ENCODE data around the gene MROH2A.
A peak's percentile ranks its signal among the peaks of the same experiment; 100 is the strongest.

Gene MROH2A

GRCh38 chr2:233807215-233807865 is 29.2 kb downstream of the MROH2A start:
- Histone ChIP-seq H3K27me3 (ENCODE audit: insufficient read depth, low read length) (no peaks in the 10 kb centered on the region), H2AFZ (ENCODE audit: insufficient read depth, low read length, poor library complexity) (no peak overlapping the region), H2BK5ac (ENCODE audit: low read depth, low read length, poor library complexity) (no peak overlapping the region), H3K27ac (ENCODE audit: low read depth, low read length) (no peak overlapping the region), H3K18ac (ENCODE audit: low read length) (no peak overlapping the region), H3K4me2 (ENCODE audit: low read length) (no peak overlapping the region), H3K4ac (ENCODE audit: low read depth, low read length) (no peak overlapping the region), H3K79me2 (ENCODE audit: control insufficient read depth, insufficient read depth, low read length, poor library complexity) (no peaks in the 10 kb centered on the region), H2BK12ac (ENCODE audit: low read length) (no peak overlapping the region), H3K79me1 (ENCODE audit: low read length) (no peaks in the 10 kb centered on the region), H3K9ac (ENCODE audit: low read length) (no peak overlapping the region), H3K9me3 (ENCODE audit: insufficient read depth, low read depth, low read length) (peaks cover 14% of the 10 kb centered on the region), H2BK120ac (ENCODE audit: insufficient read depth, low read length, poor library complexity) (no peak overlapping the region), H4K8ac (ENCODE audit: low read depth, low read length) (no peak overlapping the region), H2AK5ac (ENCODE audit: low read length) (no peak overlapping the region), H4K12ac (ENCODE audit: low read depth, low read length) (no peak overlapping the region), H3K4me1 (ENCODE audit: control insufficient read depth in 1 of 2, insufficient read depth in 2 of 2, low read length in 2 of 2) (no peaks in the 10 kb centered on the region), H3K36me3 (ENCODE audit: control insufficient read depth in 1 of 2, insufficient read depth in 2 of 2, low read length in 2 of 2) (no peaks in the 10 kb centered on the region), H4K91ac (ENCODE audit: low read depth, low read length) (no peak overlapping the region), H3K23ac (ENCODE audit: low read length) (no peak overlapping the region), H3K4me3 (ENCODE audit: low read depth, low read length) (peak overlapping the region; percentile 0), H3K14ac (ENCODE audit: low read length) (no peak overlapping the region)
- WGBS (ENCODE audit: extremely low coverage, insufficient coverage, insufficient read length): no CpG with 5 or more reads among the region's 12 CpGs
- DNase-seq: peak in 1 of 2 donors; percentile 1

- H3K4me3 ChIP-seq (ENCODE audit: low read depth, low read length): no peak overlapping the region
- no peak overlapping the region for H3K4ac ChIP-seq (ENCODE audit: low read depth, low read length)
- no peak overlapping the region for H3K14ac ChIP-seq (ENCODE audit: low read length)
- no peak overlapping the region for H4K12ac ChIP-seq (ENCODE audit: low read depth, low read length)
- H3K4me2 ChIP-seq (ENCODE audit: low read length): no peak overlapping the region
- H3K79me1 ChIP-seq (ENCODE audit: low read length): no peaks in the 10 kb centered on the region
- no peak overlapping the region for H3K27ac ChIP-seq (ENCODE audit: low read depth, low read length)
- no peaks in the 10 kb centered on the region for H3K4me1 ChIP-seq (ENCODE audit: control insufficient read depth in 1 of 2, insufficient read depth in 2 of 2, low read length in 2 of 2)
- no peak overlapping the region for H4K91ac ChIP-seq (ENCODE audit: low read depth, low read length)
- no peak overlapping the region for H4K8ac ChIP-seq (ENCODE audit: low read depth, low read length)
- no peak overlapping the region for H3K23ac ChIP-seq (ENCODE audit: low read length)
- no peak overlapping the region for H3K18ac ChIP-seq (ENCODE audit: low read length)
- no peak overlapping the region for H2AK5ac ChIP-seq (ENCODE audit: low read length)
- H2AFZ ChIP-seq (ENCODE audit: insufficient read depth, low read length, poor library complexity): no peak overlapping the region
- H3K36me3 ChIP-seq (ENCODE audit: control insufficient read depth in 1 of 2, insufficient read depth in 2 of 2, low read length in 2 of 2): no peaks in the 10 kb centered on the region
- H2BK120ac ChIP-seq (ENCODE audit: insufficient read depth, low read length, poor library complexity): no peak overlapping the region
- no peaks in the 10 kb centered on the region for H3K27me3 ChIP-seq (ENCODE audit: insufficient read depth, low read length)
- no peak overlapping the region for H2BK12ac ChIP-seq (ENCODE audit: low read length)
- WGBS (ENCODE audit: extremely low coverage, insufficient coverage, insufficient read length): no CpG with 5 or more reads among the region's 10 CpGs
- DNase-seq: no peak
- no peak overlapping the region for H2BK5ac ChIP-seq (ENCODE audit: low read depth, low read length, poor library complexity)
- no peak overlapping the region for H3K9ac ChIP-seq (ENCODE audit: low read length)
- H3K79me2 ChIP-seq (ENCODE audit: control insufficient read depth, insufficient read depth, low read length, poor library complexity): no peaks in the 10 kb centered on the region
- H3K9me3 ChIP-seq (ENCODE audit: insufficient read depth, low read depth, low read length): peaks cover 14% of the 10 kb centered on the region
Measured at GRCh38 chr2:233807966-233808935, 30.1 kb downstream of the MROH2A start.

- H3K9ac ChIP-seq (ENCODE audit: low read length): no peak overlapping the region
- H3K27me3 ChIP-seq (ENCODE audit: insufficient read depth, low read length): no peaks in the 10 kb centered on the region
- H3K79me2 ChIP-seq (ENCODE audit: control insufficient read depth, insufficient read depth, low read length, poor library complexity): no peaks in the 10 kb centered on the region
- no peak overlapping the region for H2AFZ ChIP-seq (ENCODE audit: insufficient read depth, low read length, poor library complexity)
- H2BK12ac ChIP-seq (ENCODE audit: low read length): no peak overlapping the region
- H3K18ac ChIP-seq (ENCODE audit: low read length): no peak overlapping the region
- no peak overlapping the region for H3K23ac ChIP-seq (ENCODE audit: low read length)
- no peak overlapping the region for H4K91ac ChIP-seq (ENCODE audit: low read depth, low read length)
- H3K4ac ChIP-seq (ENCODE audit: low read depth, low read length): no peak overlapping the region
- no CpG with 5 or more reads among the region's 6 CpGs for WGBS (ENCODE audit: extremely low coverage, insufficient coverage, insufficient read length)
- H2AK5ac ChIP-seq (ENCODE audit: low read length): no peak overlapping the region
- H3K79me1 ChIP-seq (ENCODE audit: low read length): no peaks in the 10 kb centered on the region
- H4K8ac ChIP-seq (ENCODE audit: low read depth, low read length): no peak overlapping the region
- no peak overlapping the region for H2BK120ac ChIP-seq (ENCODE audit: insufficient read depth, low read length, poor library complexity)
- H3K4me1 ChIP-seq (ENCODE audit: control insufficient read depth in 1 of 2, insufficient read depth in 2 of 2, low read length in 2 of 2): no peaks in the 10 kb centered on the region
- H4K12ac ChIP-seq (ENCODE audit: low read depth, low read length): no peak overlapping the region
- DNase-seq: no peak
- no peak overlapping the region for H3K4me3 ChIP-seq (ENCODE audit: low read depth, low read length)
- H3K4me2 ChIP-seq (ENCODE audit: low read length): no peak overlapping the region
- H2BK5ac ChIP-seq (ENCODE audit: low read depth, low read length, poor library complexity): no peak overlapping the region
- no peak overlapping the region for H3K14ac ChIP-seq (ENCODE audit: low read length)
- no peak overlapping the region for H3K27ac ChIP-seq (ENCODE audit: low read depth, low read length)
- H3K9me3 ChIP-seq (ENCODE audit: insufficient read depth, low read depth, low read length): peaks cover 12% of the 10 kb centered on the region
- H3K36me3 ChIP-seq (ENCODE audit: control insufficient read depth in 1 of 2, insufficient read depth in 2 of 2, low read length in 2 of 2): no peaks in the 10 kb centered on the region
Measured at GRCh38 chr2:233810385-233810784, 32.3 kb downstream of the MROH2A start.

- Histone ChIP-seq H3K79me2 (ENCODE audit: control insufficient read depth, insufficient read depth, low read length, poor library complexity) (no peaks in the 10 kb centered on the region), H4K91ac (ENCODE audit: low read depth, low read length) (no peak overlapping the region), H4K12ac (ENCODE audit: low read depth, low read length) (no peak overlapping the region), H3K9ac (ENCODE audit: low read length) (no peak overlapping the region), H2BK12ac (ENCODE audit: low read length) (no peak overlapping the region), H3K27ac (ENCODE audit: low read depth, low read length) (no peak overlapping the region), H3K9me3 (ENCODE audit: insufficient read depth, low read depth, low read length) (peaks cover 12% of the 10 kb centered on the region), H3K27me3 (ENCODE audit: insufficient read depth, low read length) (no peaks in the 10 kb centered on the region), H3K4ac (ENCODE audit: low read depth, low read length) (no peak overlapping the region), H3K79me1 (ENCODE audit: low read length) (no peaks in the 10 kb centered on the region), H3K4me2 (ENCODE audit: low read length) (no peak overlapping the region), H3K4me3 (ENCODE audit: low read depth, low read length) (no peak overlapping the region), H3K36me3 (ENCODE audit: control insufficient read depth in 1 of 2, insufficient read depth in 2 of 2, low read length in 2 of 2) (no peaks in the 10 kb centered on the region), H3K18ac (ENCODE audit: low read length) (no peak overlapping the region), H4K8ac (ENCODE audit: low read depth, low read length) (no peak overlapping the region), H2BK120ac (ENCODE audit: insufficient read depth, low read length, poor library complexity) (no peak overlapping the region), H3K14ac (ENCODE audit: low read length) (no peak overlapping the region), H3K4me1 (ENCODE audit: control insufficient read depth in 1 of 2, insufficient read depth in 2 of 2, low read length in 2 of 2) (no peaks in the 10 kb centered on the region), H2AK5ac (ENCODE audit: low read length) (no peak overlapping the region), H3K23ac (ENCODE audit: low read length) (no peak overlapping the region), H2AFZ (ENCODE audit: insufficient read depth, low read length, poor library complexity) (no peak overlapping the region), H2BK5ac (ENCODE audit: low read depth, low read length, poor library complexity) (no peak overlapping the region)
- no peak for DNase-seq
- no CpG with 5 or more reads among the region's 4 CpGs for WGBS (ENCODE audit: extremely low coverage, insufficient coverage, insufficient read length)
Measured at GRCh38 chr2:233811087-233811486, 33.0 kb downstream of the MROH2A start.
